OCI-M2 (cell line): ENCODE results near the gene UBA5.
A peak's percentile ranks its signal among the peaks of the same experiment; 100 is the strongest.

Experiments used
- DNase-seq: peaks from one replicate; lab custom pipeline; 2025; ENCODE audit not compliant: unreplicated experiment; lab: John Stamatoyannopoulos, UW

UBA5 gene

GRCh38 chr3:132652640-132653270 lies 7.4 kb upstream of the UBA5 start:
- no peak for DNase-seq

- no peak for DNase-seq
Observed at GRCh38 chr3:132654190-132654589, 5.9 kb upstream of the UBA5 start.

- DNase-seq = no peak
Observed at GRCh38 chr3:132654721-132655120, 5.4 kb upstream of the UBA5 start.

GRCh38 chr3:132655471-132655870 lies 4.7 kb upstream of the UBA5 start:
- DNase-seq = no peak

- DNase-seq = no peak
Observed at GRCh38 chr3:132657869-132658747, 2.0 kb upstream of the UBA5 start.

GRCh38 chr3:132659000-132659364 lies 1.1 kb upstream of the UBA5 start:
- DNase-seq = no peak

GRCh38 chr3:132659365-132660051 lies 621 bp upstream of the UBA5 start, which contains the start of gene ACAD11:
Gene ACAD11, minus strand, starts transcription at chr3:132659809. Its CDS starts 58 bp downstream, at chr3:132659751.
- no peak for DNase-seq

- DNase-seq = peak; percentile 10
Observed at GRCh38 chr3:132660811-132661070, 612 bp downstream of the UBA5 start.

GRCh38 chr3:132661101-132661500 lies 972 bp downstream of the UBA5 start:
- no peak for DNase-seq

GRCh38 chr3:132662212-132662611 lies 2.1 kb downstream of the UBA5 start:
- no peak for DNase-seq

- no peak for DNase-seq
Observed at GRCh38 chr3:132665230-132665745, 5.2 kb downstream of the UBA5 start.

GRCh38 chr3:132669256-132669777 lies 9.2 kb downstream of the UBA5 start:
- DNase-seq = no peak

- no peak for DNase-seq
Observed at GRCh38 chr3:132675408-132675807, 15.3 kb downstream of the UBA5 start.

GRCh38 chr3:132679911-132680310 lies 19.8 kb downstream of the UBA5 start:
- no peak for DNase-seq

GRCh38 chr3:132681421-132681820 lies 21.3 kb downstream of the UBA5 start:
- DNase-seq = no peak

- DNase-seq = no peak
Observed at GRCh38 chr3:132682201-132682600, 22.1 kb downstream of the UBA5 start.

- DNase-seq = no peak
Observed at GRCh38 chr3:132690040-132690439, 29.9 kb downstream of the UBA5 start.

- DNase-seq = no peak
Observed at GRCh38 chr3:132694991-132695390, 34.9 kb downstream of the UBA5 start.

- DNase-seq = no peak
Observed at GRCh38 chr3:132695422-132695821, 35.3 kb downstream of the UBA5 start.

GRCh38 chr3:132703733-132704132 lies 43.6 kb downstream of the UBA5 start:
- no peak for DNase-seq

- no peak for DNase-seq
Observed at GRCh38 chr3:132709761-132710160, 49.6 kb downstream of the UBA5 start.

- DNase-seq = no peak
Observed at GRCh38 chr3:132710311-132710710, 50.2 kb downstream of the UBA5 start.
